Measurements from ENCODE around the gene DNALI1.
"Not testable (repeated sequence)": the region's sequence is repeated elsewhere in the genome, so short reads cannot be mapped to it uniquely, and the experiment has no call there.

- not testable (repeated sequence) for TF ChIP-seq EZH2 (IDR thresholded peaks at IDR 0.05); FOXP2 (optimal IDR thresholded peaks at IDR 0.05; ENCODE audit: control extremely low read depth, extremely low read length, insufficient read depth)
Observed at GRCh38 chr1:37539154-37539553, 17.6 kb upstream of the DNALI1 start.
